ENCODE measurements around the gene PCDHA1.
"Not testable (repeated sequence)": the region's sequence is repeated elsewhere in the genome, so short reads cannot be mapped to it uniquely, and the experiment has no call there.

Gene PCDHA1

DNA sequence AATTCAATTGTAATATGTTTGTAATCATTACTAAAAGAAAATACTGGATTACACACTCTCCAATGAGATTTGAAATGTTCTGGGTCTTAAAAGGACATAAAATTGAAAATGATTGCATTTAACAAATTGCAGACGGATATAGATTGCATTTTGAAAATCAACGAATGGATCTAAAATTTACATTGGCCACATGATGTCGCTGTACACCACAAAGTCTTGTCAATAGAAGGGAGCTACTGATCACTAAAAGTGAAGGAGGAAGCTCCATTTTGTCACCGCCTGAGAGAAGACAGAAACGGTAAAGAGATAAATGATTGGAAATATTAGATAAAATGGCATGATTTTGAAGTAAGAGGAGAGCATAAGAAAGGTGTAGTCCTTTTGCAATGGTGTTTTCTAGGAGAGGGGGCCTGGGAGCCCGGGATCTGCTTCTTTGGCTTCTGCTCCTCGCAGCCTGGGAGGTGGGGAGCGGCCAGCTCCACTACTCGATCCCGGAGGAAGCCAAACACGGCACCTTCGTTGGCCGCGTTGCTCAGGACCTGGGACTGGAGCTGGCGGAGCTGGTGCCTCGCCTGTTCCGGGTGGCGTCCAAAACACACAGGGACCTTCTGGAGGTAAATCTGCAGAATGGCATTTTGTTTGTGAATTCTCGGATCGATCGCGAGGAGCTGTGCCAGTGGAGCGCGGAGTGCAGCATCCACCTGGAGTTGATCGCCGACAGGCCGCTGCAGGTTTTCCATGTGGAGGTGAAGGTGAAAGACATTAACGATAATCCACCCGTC lies at the start of gene PCDHA1:
PCDHA1 (plus strand) TSS at position 236 of the 782 bp plus-strand sequence.
- DNase-seq (ENCODE audit: low read depth in 2 of 2), result no peak

DNA sequence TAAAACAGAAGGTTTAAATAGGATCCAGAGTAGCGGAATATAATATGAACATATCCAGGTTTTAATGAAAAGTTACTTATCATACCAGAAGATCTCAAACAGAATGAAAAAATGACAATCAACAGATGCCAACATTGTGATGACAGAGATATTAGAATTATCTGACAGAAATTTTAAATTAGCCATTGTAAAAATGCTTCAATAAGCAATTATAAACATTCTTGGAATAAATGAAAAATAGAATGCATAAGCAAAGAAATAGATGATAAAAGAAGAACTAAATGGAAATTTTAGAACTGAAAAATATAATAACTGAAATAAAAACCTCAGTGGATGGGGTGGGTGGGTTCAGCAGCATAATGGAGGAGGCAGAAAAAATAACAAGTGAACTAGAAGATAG lies 48.5 kb upstream of the PCDHA1 start:
- no peak for DNase-seq (ENCODE audit: low read depth in 2 of 2)

DNA sequence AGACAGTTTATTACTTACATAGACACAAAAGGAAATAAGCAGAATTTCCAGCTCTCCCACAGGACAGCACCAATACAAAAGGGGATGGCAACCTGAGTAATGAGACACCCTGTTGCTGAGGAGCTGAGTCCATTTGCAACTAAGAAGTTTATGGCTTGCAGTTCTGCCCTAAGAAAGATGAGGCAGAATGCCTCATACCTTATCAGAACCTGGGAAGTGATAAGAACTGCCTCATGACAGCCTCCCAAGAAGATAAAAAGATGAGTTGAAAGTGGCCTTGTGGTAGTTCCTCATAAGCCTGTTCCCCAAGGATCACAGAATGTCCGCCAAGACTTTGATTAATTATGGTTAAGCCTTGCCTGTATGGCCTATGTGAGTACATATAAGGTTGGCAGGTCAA lies 44.0 kb upstream of the PCDHA1 start:
- no peak for DNase-seq (ENCODE audit: low read depth in 2 of 2)

DNA sequence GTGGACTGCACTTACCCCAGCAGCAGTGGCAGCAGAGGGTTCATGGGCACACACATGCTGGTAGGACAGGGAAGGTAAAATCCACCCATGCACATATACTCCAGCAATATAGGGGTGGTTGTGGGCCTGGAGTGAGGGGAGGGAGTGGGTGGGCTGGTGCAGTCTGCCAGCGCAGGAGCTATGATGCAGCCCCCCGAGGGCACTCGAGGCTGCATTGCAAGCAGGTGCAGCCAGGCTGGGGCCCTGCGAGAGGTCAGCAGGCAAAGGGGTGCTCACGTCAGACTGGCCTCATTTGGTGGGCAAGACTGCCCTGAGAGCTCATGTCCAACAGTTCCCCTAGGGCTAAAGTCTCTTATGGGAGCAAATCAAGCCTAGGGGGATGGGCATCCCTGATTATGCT lies 32.4 kb upstream of the PCDHA1 start:
- no peak for DNase-seq (ENCODE audit: low read depth in 2 of 2)

DNA sequence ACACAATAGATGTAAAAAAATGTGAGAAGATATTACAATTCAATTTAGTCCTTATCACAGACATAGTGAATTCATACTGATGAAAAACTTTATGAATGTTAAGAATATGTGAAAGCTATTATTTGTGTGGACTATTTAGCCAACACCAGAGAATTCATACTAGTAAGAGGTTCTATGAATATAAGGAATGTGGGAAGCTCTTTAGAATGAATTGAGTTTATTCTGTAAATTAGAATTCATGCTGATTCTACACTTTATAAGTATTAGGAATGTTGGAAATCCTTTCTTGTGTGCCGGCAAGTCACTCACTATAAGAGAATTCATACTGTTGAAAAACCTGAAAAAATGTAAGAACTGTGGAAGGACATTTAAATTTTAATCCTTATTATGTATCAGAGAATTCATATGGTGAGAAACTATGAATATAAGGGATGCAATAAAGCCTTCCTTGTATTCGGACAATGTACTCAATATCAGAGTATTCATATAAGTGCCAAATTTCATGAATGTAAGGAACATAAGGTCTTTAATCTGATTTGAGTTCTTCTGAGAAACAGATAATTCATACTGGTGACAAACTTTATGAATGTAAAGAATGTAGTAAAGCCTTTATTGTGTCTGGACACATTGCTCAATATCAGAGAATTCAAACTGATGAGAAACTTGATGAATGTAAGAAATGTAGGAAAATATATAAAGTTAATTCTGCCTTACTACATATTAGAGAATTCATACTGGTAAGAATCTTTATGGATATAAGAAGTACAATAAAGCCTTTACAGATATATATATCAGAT lies 21.6 kb upstream of the PCDHA1 start:
- DNase-seq (ENCODE audit: low read depth in 2 of 2), result no peak

DNA sequence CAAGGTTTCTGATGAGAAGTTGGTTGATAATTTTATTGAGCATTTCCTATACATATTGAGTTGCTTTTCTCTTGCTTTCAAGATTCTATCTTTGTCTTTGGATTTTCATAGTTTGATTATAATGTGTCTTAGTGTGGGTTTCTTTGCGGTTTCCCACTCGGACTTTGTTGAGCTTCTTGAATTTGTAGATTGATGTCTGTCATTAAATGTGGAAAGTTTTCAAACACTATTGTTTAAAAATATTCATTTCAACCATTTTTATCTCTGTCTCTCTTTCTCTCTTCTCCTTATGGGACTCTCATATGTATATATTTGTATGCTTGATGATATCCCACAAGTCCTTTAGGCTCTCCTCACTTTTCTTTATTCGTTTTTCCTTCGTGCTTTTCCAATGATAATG lies 18.5 kb upstream of the PCDHA1 start:
- DNase-seq (ENCODE audit: low read depth in 2 of 2), result no peak

DNA sequence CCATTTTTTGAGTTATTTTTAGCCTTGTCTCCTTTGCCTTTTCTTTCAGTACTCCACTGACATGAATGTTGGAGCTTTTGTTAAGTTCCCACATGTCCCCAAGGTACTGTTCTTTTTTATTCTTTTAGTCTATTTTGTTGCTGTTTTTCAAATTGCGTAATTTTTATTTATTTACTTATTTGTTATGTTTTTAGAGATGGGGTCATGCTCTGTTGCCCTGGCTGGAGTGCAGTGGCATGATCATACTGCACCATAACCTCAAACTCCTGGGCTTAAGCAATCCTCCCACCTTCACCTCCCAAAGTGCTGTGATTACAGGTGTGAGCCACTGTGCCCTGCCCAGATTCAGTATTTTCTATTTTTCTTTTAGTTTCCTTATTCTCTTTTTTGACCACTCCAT lies 5.4 kb upstream of the PCDHA1 start:
- no peak for DNase-seq (ENCODE audit: low read depth in 2 of 2)

DNA sequence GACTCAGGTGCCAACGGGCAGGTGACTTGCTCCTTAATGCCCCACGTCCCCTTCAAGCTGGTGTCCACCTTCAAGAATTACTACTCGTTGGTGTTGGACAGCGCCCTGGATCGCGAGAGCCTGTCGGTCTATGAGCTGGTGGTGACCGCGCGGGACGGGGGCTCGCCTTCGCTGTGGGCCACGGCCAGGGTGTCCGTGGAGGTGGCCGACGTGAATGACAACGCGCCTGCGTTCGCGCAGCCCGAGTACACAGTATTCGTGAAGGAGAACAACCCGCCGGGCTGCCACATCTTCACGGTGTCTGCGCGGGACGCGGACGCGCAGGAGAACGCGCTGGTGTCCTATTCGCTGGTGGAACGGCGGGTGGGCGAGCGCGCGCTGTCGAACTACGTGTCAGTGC lies 1.5 kb downstream of the PCDHA1 start:
- DNase-seq (ENCODE audit: low read depth in 2 of 2), result not testable (repeated sequence)

DNA sequence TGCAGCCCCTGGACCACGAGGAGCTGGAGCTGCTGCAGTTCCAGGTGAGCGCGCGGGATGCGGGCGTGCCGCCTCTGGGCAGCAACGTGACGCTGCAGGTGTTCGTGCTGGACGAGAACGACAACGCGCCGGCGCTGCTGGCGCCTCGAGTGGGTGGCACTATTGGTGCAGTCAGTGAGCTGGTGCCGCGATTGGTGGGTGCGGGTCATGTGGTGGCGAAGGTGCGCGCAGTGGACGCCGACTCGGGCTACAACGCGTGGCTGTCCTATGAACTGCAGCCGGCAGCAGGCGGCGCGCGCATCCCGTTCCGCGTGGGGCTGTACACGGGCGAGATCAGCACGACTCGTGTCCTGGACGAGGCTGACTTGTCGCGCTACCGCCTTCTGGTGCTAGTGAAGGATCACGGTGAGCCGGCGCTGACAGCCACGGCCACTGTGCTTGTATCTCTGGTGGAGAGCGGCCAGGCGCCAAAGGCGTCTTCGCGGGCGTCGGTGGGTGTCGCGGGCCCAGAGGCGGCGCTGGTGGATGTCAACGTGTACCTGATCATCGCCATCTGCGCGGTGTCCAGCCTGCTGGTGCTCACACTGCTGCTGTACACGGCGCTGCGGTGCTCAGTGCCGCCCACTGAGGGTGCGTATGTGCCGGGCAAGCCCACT lies 2.0 kb downstream of the PCDHA1 start:
- not testable (repeated sequence) for DNase-seq (ENCODE audit: low read depth in 2 of 2)

DNA sequence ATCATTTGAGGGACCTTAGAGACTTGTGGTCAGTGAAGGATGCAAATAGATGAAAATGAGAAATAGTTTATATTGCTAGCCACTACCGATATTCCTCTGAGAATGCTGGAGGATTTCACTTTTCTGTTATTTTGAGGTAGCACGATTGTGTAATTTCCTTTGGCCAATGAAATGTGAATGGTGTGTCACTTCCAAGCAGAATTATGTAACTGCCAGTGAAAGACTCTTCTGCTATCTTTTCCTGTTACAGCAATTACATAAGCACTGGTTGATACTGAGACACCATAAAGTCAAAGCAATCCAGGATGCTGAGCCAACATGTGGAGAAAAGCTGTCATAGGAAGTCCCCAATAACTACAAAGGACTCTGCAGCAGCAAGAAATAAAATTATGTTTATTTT lies 5.1 kb downstream of the PCDHA1 start:
- DNase-seq (ENCODE audit: low read depth in 2 of 2), result no peak

DNA sequence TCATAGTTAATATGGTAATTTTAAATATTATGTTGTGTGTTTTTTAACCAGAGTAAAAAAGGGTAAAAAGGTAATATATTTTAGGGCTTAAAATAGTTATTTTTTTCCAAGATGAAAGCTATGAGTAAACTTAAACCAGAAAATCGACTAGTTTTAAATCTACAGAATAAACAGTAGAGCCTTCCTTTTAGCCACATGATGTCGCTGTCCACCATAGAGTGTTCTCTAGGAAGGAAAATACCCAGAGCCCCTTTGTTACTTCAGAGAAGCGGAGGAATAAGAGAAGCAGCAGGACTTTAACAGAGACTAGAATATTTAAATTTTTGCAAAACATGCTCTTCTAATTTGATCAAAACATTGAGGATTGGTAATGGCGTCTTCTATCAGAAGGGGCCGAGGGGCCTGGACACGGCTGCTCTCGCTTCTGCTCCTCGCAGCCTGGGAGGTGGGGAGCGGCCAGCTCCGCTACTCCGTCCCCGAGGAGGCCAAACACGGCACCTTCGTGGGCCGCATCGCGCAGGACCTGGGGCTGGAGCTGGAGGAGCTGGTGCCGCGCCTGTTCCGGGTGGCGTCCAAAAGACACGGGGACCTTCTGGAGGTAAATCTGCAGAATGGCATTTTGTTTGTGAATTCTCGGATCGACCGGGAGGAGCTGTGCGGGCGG lies 8.8 kb downstream of the PCDHA1 start, which contains the start of gene PCDHA2:
PCDHA2 (plus strand) TSS at position 258 of the 664 bp plus-strand sequence.
- no peak for DNase-seq (ENCODE audit: low read depth in 2 of 2)

DNA sequence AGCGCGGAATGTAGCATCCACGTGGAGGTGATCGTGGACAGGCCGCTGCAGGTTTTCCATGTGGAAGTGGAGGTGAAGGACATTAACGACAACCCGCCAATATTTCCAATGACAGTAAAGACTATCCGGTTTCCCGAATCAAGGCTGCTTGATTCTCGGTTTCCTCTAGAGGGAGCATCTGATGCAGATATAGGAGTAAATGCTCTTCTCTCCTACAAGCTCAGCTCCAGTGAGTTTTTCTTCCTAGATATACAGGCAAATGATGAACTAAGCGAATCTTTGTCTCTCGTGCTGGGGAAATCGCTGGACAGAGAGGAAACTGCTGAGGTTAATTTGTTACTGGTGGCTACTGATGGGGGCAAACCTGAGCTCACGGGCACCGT lies 9.3 kb downstream of the PCDHA1 start:
- no peak for DNase-seq (ENCODE audit: low read depth in 2 of 2)

DNA sequence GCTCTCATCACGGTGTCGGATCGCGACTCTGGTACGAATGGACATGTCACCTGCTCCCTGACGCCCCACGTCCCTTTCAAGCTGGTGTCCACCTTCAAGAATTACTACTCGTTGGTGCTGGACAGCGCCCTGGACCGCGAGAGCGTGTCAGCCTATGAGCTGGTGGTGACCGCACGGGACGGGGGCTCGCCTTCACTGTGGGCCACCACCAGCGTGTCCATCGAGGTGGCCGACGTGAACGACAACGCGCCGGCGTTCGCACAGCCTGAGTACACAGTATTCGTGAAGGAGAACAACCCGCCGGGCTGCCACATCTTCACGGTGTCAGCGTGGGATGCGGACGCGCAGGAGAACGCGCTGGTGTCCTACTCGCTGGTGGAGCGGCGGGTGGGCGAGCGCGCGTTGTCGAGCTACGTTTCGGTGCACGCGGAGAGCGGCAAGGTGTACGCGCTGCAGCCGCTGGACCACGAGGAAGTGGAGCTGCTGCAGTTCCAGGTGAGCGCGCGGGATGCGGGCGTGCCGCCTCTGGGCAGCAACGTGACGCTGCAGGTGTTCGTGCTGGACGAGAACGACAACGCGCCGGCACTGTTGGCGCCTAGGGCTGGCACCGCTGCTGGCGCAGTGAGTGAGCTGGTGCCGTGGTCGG lies 10.3 kb downstream of the PCDHA1 start:
- DNase-seq (ENCODE audit: low read depth in 2 of 2), result not testable (repeated sequence)

DNA sequence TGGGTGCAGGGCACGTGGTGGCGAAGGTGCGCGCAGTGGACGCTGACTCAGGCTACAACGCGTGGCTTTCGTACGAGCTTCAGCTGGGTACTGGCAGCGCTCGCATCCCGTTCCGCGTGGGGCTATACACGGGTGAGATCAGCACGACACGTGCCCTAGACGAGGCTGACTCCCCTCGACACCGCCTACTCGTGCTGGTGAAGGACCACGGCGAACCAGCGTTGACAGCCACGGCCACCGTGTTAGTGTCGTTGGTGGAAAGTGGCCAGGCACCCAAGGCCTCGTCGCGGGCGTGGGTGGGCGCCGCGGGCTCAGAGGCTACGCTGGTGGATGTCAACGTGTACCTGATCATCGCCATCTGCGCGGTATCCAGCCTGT lies 10.8 kb downstream of the PCDHA1 start:
- DNase-seq (ENCODE audit: low read depth in 2 of 2), result no peak

DNA sequence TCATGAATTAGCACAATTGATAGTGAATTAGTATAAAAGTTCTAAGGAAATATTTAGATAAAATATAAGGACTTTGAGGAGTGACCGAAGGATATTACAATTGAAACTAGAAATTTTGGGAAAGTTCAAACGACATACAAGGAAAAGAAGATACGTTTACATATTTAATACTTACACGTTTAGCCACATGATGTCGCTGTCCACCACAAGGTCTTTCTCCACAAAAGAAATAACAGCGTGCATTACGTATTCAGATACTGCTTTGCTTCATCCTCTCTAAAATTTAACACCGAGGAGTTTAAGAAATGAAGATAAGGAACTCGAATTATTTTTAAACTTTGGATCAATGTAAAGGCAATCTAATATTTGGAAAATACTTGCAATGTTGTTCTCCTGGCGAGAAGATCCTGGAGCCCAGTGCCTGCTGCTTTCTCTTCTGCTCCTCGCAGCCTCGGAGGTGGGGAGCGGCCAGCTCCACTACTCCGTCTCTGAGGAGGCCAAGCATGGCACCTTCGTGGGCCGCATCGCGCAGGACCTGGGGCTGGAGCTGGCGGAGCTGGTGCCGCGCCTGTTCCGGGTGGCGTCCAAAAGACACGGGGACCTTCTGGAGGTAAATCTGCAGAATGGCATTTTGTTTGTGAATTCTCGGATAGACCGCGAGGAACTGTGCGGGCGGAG lies 15.0 kb downstream of the PCDHA1 start, which contains the start of gene PCDHA3:
PCDHA3 (plus strand) TSS at position 242 of the 678 bp plus-strand sequence.
- DNase-seq (ENCODE audit: low read depth in 2 of 2), result no peak

DNA sequence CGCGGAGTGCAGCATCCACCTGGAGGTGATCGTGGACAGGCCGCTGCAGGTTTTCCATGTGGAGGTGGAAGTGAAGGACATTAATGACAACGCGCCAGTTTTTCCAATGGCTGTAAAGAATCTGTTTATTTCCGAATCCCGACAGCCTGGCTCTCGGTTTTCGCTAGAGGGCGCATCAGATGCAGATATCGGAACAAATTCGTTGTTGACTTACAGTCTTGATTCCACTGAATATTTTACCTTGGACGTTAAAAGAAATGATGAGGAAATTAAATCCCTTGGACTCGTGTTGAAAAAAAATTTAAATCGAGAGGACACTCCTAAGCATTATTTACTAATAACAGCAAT lies 15.5 kb downstream of the PCDHA1 start:
- no peak for DNase-seq (ENCODE audit: low read depth in 2 of 2)

DNA sequence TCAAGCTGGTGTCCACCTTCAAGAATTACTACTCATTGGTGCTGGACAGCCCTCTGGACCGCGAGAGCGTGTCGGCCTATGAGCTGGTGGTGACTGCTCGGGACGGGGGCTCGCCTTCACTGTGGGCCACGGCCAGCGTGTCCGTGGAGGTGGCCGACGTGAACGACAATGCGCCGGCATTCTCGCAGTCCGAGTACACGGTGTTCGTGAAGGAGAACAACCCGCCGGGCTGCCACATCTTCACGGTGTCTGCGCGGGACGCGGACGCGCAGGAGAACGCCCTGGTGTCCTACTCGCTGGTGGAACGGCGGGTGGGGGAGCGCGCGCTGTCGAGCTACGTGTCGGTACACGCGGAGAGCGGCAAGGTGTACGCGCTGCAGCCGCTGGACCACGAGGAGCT lies 16.4 kb downstream of the PCDHA1 start:
- not testable (repeated sequence) for DNase-seq (ENCODE audit: low read depth in 2 of 2)

DNA sequence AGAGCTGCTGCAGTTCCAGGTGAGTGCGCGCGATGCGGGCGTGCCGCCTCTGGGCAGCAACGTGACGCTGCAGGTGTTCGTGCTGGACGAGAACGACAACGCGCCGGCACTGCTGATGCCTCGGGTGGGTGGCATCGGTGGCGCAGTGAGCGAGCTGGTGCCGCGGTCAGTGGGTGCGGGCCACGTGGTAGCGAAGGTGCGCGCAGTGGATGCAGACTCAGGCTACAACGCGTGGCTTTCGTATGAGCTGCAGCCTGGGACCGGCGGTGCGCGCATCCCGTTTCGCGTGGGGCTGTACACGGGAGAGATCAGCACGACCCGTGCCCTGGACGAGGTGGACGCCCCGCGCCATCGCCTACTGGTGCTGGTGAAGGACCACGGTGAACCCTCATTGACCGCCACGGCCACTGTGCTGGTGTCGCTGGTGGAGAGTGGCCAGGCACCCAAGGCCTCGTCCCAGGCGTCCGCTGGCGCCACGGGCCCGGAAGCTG lies 16.9 kb downstream of the PCDHA1 start:
- no peak for DNase-seq (ENCODE audit: low read depth in 2 of 2)

DNA sequence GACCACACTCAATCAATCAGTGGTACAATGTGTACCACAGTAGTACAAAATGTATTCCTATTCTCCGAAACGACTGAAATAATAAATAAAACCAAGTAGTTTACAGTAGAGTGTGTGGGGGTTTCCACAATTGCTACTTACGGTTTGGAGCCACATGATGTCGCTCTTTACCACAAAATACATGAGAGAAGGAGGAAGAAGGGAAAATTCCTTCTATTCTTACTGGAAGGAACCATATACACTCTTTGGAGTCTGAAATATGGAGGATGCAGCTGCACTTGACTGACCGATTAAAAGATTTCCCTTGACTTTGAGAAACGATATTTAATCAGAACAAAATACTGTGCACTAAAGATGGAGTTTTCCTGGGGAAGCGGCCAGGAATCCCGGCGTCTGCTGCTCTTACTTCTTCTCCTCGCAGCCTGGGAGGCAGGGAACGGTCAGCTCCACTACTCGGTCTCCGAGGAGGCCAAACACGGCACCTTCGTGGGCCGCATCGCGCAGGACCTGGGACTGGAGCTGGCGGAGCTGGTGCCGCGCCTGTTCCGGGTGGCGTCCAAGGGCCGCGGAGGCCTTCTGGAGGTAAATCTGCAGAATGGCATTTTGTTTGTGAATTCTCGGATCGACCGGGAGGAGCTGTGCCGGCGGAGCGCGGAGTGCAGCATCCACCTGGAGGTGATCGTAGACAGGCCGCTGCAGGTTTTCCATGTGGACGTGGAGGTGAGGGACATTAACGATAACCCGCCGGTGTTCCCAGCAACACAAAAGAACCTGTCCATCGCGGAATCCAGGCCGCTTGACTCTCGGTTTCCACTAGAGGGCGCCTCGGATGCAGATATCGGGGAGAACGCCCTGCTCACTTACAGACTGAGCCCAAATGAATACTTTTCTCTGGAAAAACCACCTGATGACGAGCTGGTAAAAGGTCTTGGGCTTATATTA lies 21.2 kb downstream of the PCDHA1 start, which contains the start of gene PCDHA4:
PCDHA4 (plus strand) TSS at position 235 of the 942 bp plus-strand sequence.
- DNase-seq (ENCODE audit: low read depth in 2 of 2), result no peak
